Measurements from ENCODE around the gene PAFAH1B2.

DNA sequence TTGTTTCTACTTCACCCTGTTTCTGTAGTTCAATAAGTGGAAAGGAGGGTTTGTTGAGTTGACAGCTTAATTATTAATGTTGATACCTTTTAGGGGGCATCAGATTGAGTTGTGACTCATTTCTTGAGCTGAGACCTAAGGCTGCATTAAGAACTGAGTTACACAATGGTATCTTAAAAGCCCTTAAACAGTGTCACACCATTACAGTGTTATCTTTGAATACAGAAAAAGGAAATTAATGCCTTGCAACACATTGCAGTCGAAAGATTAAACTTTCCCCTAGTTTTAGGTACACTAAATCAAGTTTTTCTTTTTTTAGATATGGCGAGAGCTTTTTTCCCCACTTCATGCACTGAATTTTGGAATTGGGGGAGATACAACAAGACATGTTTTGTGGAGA, 16.7 kb downstream of the PAFAH1B2 start:
- TF ChIP-seq, protein P1, sequence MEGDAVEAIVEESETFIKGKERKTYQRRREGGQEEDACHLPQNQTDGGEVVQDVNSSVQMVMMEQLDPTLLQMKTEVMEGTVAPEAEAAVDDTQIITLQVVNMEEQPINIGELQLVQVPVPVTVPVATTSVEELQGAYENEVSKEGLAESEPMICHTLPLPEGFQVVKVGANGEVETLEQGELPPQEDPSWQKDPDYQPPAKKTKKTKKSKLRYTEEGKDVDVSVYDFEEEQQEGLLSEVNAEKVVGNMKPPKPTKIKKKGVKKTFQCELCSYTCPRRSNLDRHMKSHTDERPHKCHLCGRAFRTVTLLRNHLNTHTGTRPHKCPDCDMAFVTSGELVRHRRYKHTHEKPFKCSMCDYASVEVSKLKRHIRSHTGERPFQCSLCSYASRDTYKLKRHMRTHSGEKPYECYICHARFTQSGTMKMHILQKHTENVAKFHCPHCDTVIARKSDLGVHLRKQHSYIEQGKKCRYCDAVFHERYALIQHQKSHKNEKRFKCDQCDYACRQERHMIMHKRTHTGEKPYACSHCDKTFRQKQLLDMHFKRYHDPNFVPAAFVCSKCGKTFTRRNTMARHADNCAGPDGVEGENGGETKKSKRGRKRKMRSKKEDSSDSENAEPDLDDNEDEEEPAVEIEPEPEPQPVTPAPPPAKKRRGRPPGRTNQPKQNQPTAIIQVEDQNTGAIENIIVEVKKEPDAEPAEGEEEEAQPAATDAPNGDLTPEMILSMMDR (conservative IDR thresholded peaks at IDR 0.05): no peak
- no peak for TF ChIP-seq EZH2 (IDR thresholded peaks at IDR 0.05; ENCODE audit: low read depth)
